ENCODE measurements around the gene CEP85. TPM values are rescaled to one million over a fixed set of nuclear protein-coding genes. Genes with fewer than 3 reads are reported as not detected.

Gene CEP85
- total RNA-seq, 3 donors from 2014 or later: 4.8 to 11.7 (median 7.5) TPM

DNA sequence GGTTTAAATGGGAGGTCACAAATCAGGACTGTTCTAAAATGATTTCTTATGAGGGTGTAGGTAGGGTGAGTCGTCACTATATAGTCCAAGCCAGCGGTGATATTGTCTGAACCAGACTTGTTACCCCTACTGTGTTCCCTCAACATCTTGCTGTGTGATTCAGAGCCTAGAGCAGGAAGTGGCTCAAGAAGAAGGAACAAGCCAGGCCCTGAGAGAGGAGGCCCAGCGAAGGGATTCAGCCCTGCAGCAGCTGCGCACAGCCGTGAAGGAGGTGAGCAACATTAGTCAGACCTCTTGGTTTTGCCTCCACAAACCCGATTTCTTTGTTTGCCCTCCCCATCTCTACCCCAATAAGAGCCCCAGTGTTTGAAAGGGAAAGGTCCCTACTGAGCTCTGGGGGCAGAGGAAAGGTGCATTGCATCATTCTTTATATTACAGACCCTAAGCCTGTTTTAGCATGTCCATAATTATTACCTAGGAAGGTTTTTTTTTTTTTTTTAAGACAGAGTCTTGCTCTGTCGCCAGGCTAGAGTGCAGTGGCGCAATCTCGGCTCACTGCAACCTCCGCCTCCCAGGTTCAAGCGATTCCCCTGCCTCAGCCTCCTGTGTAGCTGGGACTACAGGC is 40.9 kb downstream of the CEP85 start:
- no peak overlapping the region for H3K4me3 ChIP-seq
- H3K27ac ChIP-seq: peak overlapping the region; percentile 95 to 97
- no peak for DNase-seq (ENCODE audit: low spot score in 2 of 2)
- intact Hi-C loops (cut with DNase I; ENCODE audit: low total_unique reads): loop anchor here (5.0 kb wide), 1 partner anchor 47 kb away; no protein-coding TSS in a partner anchor
- no peaks in the 10 kb centered on the region for H3K27me3 ChIP-seq
- peaks cover 11 to 28% of the 10 kb centered on the region in 2 donors for H3K4me1 ChIP-seq
- H3K36me3 ChIP-seq: no peaks in the 10 kb centered on the region
- no peak for TF ChIP-seq POLR2AphosphoS5 (IDR thresholded peaks at IDR 0.05)
- TF ChIP-seq POLR2A (IDR thresholded peaks at IDR 0.05): no peak
- TF ChIP-seq, protein P1, sequence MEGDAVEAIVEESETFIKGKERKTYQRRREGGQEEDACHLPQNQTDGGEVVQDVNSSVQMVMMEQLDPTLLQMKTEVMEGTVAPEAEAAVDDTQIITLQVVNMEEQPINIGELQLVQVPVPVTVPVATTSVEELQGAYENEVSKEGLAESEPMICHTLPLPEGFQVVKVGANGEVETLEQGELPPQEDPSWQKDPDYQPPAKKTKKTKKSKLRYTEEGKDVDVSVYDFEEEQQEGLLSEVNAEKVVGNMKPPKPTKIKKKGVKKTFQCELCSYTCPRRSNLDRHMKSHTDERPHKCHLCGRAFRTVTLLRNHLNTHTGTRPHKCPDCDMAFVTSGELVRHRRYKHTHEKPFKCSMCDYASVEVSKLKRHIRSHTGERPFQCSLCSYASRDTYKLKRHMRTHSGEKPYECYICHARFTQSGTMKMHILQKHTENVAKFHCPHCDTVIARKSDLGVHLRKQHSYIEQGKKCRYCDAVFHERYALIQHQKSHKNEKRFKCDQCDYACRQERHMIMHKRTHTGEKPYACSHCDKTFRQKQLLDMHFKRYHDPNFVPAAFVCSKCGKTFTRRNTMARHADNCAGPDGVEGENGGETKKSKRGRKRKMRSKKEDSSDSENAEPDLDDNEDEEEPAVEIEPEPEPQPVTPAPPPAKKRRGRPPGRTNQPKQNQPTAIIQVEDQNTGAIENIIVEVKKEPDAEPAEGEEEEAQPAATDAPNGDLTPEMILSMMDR (IDR thresholded peaks at IDR 0.05): no peak
- H3K9me3 ChIP-seq: no peaks in the 10 kb centered on the region

DNA sequence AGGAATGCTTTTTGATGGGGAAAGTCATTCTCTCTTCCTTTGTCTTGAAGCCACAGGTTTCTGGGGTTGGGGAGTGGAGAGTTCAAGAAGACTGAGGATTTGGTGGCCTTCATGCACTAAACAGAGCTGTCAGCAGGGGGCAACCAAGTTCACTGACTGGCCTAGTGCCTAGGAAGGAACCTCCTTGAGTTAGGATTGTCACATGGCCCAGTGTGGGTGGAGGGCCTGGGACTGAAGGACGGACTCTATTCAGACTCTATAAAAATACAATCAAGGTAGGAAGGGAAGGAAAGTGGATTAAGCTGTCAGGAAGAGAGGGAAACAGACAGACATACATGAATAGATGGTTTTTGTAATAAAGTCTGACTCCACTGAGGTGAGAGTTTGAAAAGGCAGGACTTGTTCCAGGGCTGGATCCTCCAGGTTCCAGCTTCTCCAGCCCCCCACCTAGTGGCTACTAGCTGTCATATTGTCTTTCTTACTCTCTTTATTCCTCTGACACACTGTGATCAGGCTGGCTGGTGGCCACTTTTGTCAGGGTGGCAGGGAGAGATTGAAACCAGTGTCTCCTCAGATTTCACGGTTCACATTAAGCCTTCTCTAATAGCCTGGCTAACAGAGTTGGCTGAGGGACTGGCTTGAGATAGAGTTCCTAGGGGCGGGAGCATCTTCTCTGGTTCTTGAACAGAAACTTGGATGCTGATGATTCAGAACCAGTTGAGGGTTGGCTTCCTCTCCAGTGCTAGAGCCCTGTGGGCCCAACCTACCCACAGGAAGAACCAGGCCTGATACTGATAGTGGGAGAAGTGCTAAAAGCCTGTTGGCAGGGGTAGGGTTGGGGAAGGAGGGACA is 41.8 kb downstream of the CEP85 start:
- Histone ChIP-seq H3K4me1 (peaks cover 11 to 28% of the 10 kb centered on the region in 2 donors), H3K27me3 (no peaks in the 10 kb centered on the region), H3K4me3 (peak overlapping the region in 1 of 3 donors; percentile 24), H3K9me3 (no peaks in the 10 kb centered on the region), H3K36me3 (no peaks in the 10 kb centered on the region), H3K27ac (peak overlapping the region; percentile 95 to 97)
- intact Hi-C loops (cut with DNase I; ENCODE audit: low total_unique reads): loop anchor here (5.0 kb wide), 1 partner anchor 46 kb away; no protein-coding TSS in a partner anchor
- peak; percentile 71 to 82 for DNase-seq (ENCODE audit: low spot score in 2 of 2)
- TF ChIP-seq, protein P1 (IDR thresholded peaks at IDR 0.05): peak; percentile 79 to 90 (median 89)
- TF ChIP-seq POLR2AphosphoS5 (IDR thresholded peaks at IDR 0.05) (peak; percentile 5 to 46 (median 26)), POLR2A (IDR thresholded peaks at IDR 0.05) (no peak)

DNA sequence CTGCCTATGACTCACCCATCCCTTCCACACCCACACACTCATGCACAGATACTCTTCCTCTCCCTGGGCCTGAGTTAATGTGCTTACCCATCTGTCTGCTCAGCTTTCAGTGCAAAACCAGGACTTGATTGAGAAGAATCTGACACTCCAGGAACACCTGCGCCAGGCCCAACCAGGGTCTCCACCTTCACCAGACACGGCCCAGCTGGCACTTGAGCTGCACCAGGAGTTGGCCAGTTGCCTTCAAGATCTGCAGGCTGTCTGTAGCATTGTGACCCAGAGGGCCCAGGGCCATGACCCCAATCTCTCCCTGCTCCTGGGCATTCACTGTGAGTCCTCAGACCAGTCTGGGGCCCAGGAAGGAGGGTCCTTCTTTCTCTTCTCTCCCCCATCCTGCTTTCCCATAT is 42.4 kb downstream of the CEP85 start:
- Histone ChIP-seq H3K4me1 (peaks cover 11 to 28% of the 10 kb centered on the region in 2 donors), H3K4me3 (peak overlapping the region in 1 of 3 donors; percentile 24), H3K27me3 (no peaks in the 10 kb centered on the region), H3K27ac (peak overlapping the region; percentile 95 to 97), H3K36me3 (no peaks in the 10 kb centered on the region), H3K9me3 (no peaks in the 10 kb centered on the region)
- TF ChIP-seq POLR2AphosphoS5 (IDR thresholded peaks at IDR 0.05): peak in 1 of 3 donors; percentile 6
- TF ChIP-seq, protein P1 (IDR thresholded peaks at IDR 0.05): no peak
- intact Hi-C loops (cut with DNase I; ENCODE audit: low total_unique reads): loop anchor here (5.0 kb wide), 1 partner anchor 46 kb away; no protein-coding TSS in a partner anchor
- DNase-seq (ENCODE audit: low spot score in 2 of 2): no peak

DNA sequence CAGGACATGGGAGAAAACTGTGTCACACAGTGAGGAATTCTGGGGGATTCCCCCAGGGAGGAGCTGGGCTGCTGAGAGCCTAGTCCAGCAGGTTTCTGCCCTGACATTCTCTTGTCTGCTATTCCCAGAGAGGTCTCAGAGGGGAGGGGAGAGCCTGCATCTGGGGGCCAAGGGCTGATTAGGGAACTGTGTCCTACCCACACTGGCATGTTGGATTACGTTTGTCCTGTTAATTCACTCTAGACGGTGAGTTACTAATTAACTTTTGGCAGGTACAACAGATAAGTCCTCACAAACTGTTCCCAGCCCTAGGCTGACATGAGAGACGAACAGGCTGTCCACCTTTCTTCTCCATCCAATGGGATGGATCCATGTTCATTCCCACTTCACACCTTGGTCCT is 43.3 kb downstream of the CEP85 start:
- Histone ChIP-seq H3K4me3 (no peak overlapping the region), H3K27ac (peak overlapping the region; percentile 95 to 97), H3K4me1 (peaks cover 11 to 28% of the 10 kb centered on the region in 2 donors), H3K27me3 (no peaks in the 10 kb centered on the region), H3K9me3 (no peaks in the 10 kb centered on the region), H3K36me3 (no peaks in the 10 kb centered on the region)
- TF ChIP-seq POLR2AphosphoS5 (IDR thresholded peaks at IDR 0.05) (no peak), POLR2A (IDR thresholded peaks at IDR 0.05) (no peak)
- TF ChIP-seq, protein P1 (IDR thresholded peaks at IDR 0.05): no peak
- intact Hi-C loops (cut with DNase I; ENCODE audit: low total_unique reads): loop anchor here (5.0 kb wide), 1 partner anchor 45 kb away; no protein-coding TSS in a partner anchor
- DNase-seq (ENCODE audit: low spot score in 2 of 2): no peak
